Stimulated activated CD4-positive, alpha-beta T cell treated with anti-CD3 and anti-CD28 coated beads, Interleukin-4, amount 100 ng/mL, for 4 hours (primary cell): Measurements from ENCODE around the gene E2F8.
"Not testable (repeated sequence)": the region's sequence is repeated elsewhere in the genome, so short reads cannot be mapped to it uniquely, and the experiment has no call there.

Source experiments
- DNase-seq, 2 experiments: peaks; one replicate each; pipeline ENCODE4 v3.0.0-alpha.2; 2020

Gene E2F8

GRCh38 chr11:19240420-19241259 is at the start of gene E2F8:
Gene E2F8, minus strand, starts transcription at chr11:19240945. Its CDS starts 824 bp downstream, at chr11:19240121.
- peak; percentile 73 to 80 for DNase-seq

- DNase-seq = no peak
Measured at GRCh38 chr11:19290356-19290755, 49.6 kb upstream of the E2F8 start.

GRCh38 chr11:19288256-19288655 is 47.5 kb upstream of the E2F8 start:
- no peak for DNase-seq

- no peak for DNase-seq
Measured at GRCh38 chr11:19286411-19286810, 45.7 kb upstream of the E2F8 start.

- DNase-seq = no peak
Measured at GRCh38 chr11:19284881-19285280, 44.1 kb upstream of the E2F8 start.

- DNase-seq = no peak
Measured at GRCh38 chr11:19283991-19284390, 43.2 kb upstream of the E2F8 start.

GRCh38 chr11:19281555-19281954 is 40.8 kb upstream of the E2F8 start:
- DNase-seq = no peak

GRCh38 chr11:19281041-19281440 is 40.3 kb upstream of the E2F8 start:
- DNase-seq = no peak

GRCh38 chr11:19279451-19279850 is 38.7 kb upstream of the E2F8 start:
- DNase-seq = no peak

- no peak for DNase-seq
Measured at GRCh38 chr11:19276859-19277808, 36.4 kb upstream of the E2F8 start.

GRCh38 chr11:19275496-19275895 is 34.8 kb upstream of the E2F8 start:
- DNase-seq = no peak

GRCh38 chr11:19273219-19273618 is 32.5 kb upstream of the E2F8 start:
- not testable (repeated sequence) for DNase-seq

- no peak for DNase-seq
Measured at GRCh38 chr11:19268909-19269308, 28.2 kb upstream of the E2F8 start.

GRCh38 chr11:19267567-19267966 is 26.8 kb upstream of the E2F8 start:
- DNase-seq = no peak

GRCh38 chr11:19263333-19263732 is 22.6 kb upstream of the E2F8 start:
- DNase-seq = no peak

- peak; percentile 37 to 61 for DNase-seq
Measured at GRCh38 chr11:19259487-19260345, 19.0 kb upstream of the E2F8 start.

GRCh38 chr11:19258641-19259230 is 18.0 kb upstream of the E2F8 start:
- DNase-seq = no peak

- not testable (repeated sequence) for DNase-seq
Measured at GRCh38 chr11:19254441-19254840, 13.7 kb upstream of the E2F8 start.

GRCh38 chr11:19253817-19254216 is 13.1 kb upstream of the E2F8 start:
- DNase-seq = no peak

GRCh38 chr11:19253153-19253745 is 12.5 kb upstream of the E2F8 start:
- DNase-seq = no peak

GRCh38 chr11:19252394-19253152 is 11.8 kb upstream of the E2F8 start:
- DNase-seq = no peak
